ENCODE measurements around the gene TTLL10. TPM values are rescaled to one million over a fixed set of nuclear protein-coding genes. Genes with fewer than 3 reads are reported as not detected.

Gene TTLL10
- not detected in 2 replicates for total RNA-seq (2014; rRNA removed; shearing (Covaris generic))

- no peak for DNase-seq (ENCODE audit: low read depth)
These were observed at the start of gene TTLL10 for GRCh38 chr1:1173793-1174415. Gene TTLL10, plus strand, starts transcription at chr1:1173880. Its CDS starts 5,336 bp downstream, at chr1:1179216.

GRCh38 chr1:1124508-1124785, 49.2 kb upstream of the TTLL10 start:
- no peak for DNase-seq (ENCODE audit: low read depth)

- no peak for DNase-seq (ENCODE audit: low read depth)
These were observed 48.7 kb upstream of the TTLL10 start for GRCh38 chr1:1124786-1125642.

GRCh38 chr1:1125945-1126344, 47.7 kb upstream of the TTLL10 start:
- no peak for DNase-seq (ENCODE audit: low read depth)

GRCh38 chr1:1127551-1128451, 45.9 kb upstream of the TTLL10 start:
- DNase-seq (ENCODE audit: low read depth): no peak

- no peak for DNase-seq (ENCODE audit: low read depth)
These were observed 45.1 kb upstream of the TTLL10 start for GRCh38 chr1:1128454-1129139.

- no peak for DNase-seq (ENCODE audit: low read depth)
These were observed 44.3 kb upstream of the TTLL10 start for GRCh38 chr1:1129381-1129821.

- no peak for DNase-seq (ENCODE audit: low read depth)
These were observed 43.2 kb upstream of the TTLL10 start for GRCh38 chr1:1130206-1131120.

- no peak for DNase-seq (ENCODE audit: low read depth)
These were observed 41.4 kb upstream of the TTLL10 start for GRCh38 chr1:1132042-1132950.

- DNase-seq (ENCODE audit: low read depth): no peak
These were observed 40.5 kb upstream of the TTLL10 start for GRCh38 chr1:1132956-1133750.

- no peak for DNase-seq (ENCODE audit: low read depth)
These were observed 39.2 kb upstream of the TTLL10 start for GRCh38 chr1:1134300-1134970.

GRCh38 chr1:1135339-1136136, 38.1 kb upstream of the TTLL10 start:
- DNase-seq (ENCODE audit: low read depth): no peak

GRCh38 chr1:1136547-1137230, 37.0 kb upstream of the TTLL10 start:
- DNase-seq (ENCODE audit: low read depth): no peak

GRCh38 chr1:1137256-1138045, 36.2 kb upstream of the TTLL10 start:
- no peak for DNase-seq (ENCODE audit: low read depth)

GRCh38 chr1:1140673-1141072, 33.0 kb upstream of the TTLL10 start:
- DNase-seq (ENCODE audit: low read depth): no peak

Data from RPMI7951 (cell line).